Adrenal gland (tissue), 12 donors: ENCODE measurements around the gene UBAC2. TPM values are rescaled to one million over a fixed set of nuclear protein-coding genes. Genes with fewer than 3 reads are reported as not detected.

Experiments
- DNase-seq, 7 donors: peaks; one replicate each; pipeline ENCODE4 v3.0.0-alpha.2; 2019 to 2020
- H3K27ac ChIP-seq, 5 donors: fragments of 200-600 bp; sonication (generic) in 4 of 5; 1 replicate in 3 of 5; 2 replicates in 2 of 5; pipeline versions ENCODE4 v1.5.1 to v1.8.0; 2016 to 2020; ENCODE audit warnings: mild to moderate bottlenecking in 1 of 5
- H3K27me3 ChIP-seq: fragments of 200-600 bp; 2 replicates; pipeline ENCODE4 v1.8.0; 2021
- H3K36me3 ChIP-seq, 2 donors: fragments of 200-600 bp; replicated peaks in 1 of 2; 1 replicate in 1 of 2; 2 replicates in 1 of 2; pipeline versions ENCODE4 v1.5.1 to v1.8.0; 2018 to 2022
- H3K4me1 ChIP-seq, 2 donors: fragments of 200-600 bp; replicated peaks in 1 of 2; 1 replicate in 1 of 2; 2 replicates in 1 of 2; pipeline versions ENCODE4 v1.5.1 to v1.8.0; 2018 to 2021
- H3K4me3 ChIP-seq, 4 donors: fragments of 200-600 bp; sonication (generic) in 3 of 4; one replicate each; pipeline ENCODE4 v1.5.1; 2016 to 2018
- H3K9me3 ChIP-seq, 3 donors: fragments of 200-600 bp; sonication (generic) in 1 of 3; replicated peaks in 1 of 3; 1 replicate in 2 of 3; 2 replicates in 1 of 3; pipeline versions ENCODE4 v1.5.1 to v1.8.0; 2016 to 2021
- CTCF ChIP-seq, 6 experiments: fragments of 450-650 bp in 4 of 6; fragments of 200-600 bp in 2 of 6; sonication (generic) in 1 of 6; IDR thresholded peaks; 1 replicate in 5 of 6; 2 replicates in 1 of 6; pipeline versions ENCODE4 v1.5.1 to v1.8.0; 2016 to 2021; ENCODE audit warnings: antibody characterized with exemption in 6 of 6, mild to moderate bottlenecking in 2 of 6, moderate library complexity in 1 of 6
- POLR2A ChIP-seq, 2 donors: fragments of 450-650 bp; IDR thresholded peaks; one replicate each; pipeline ENCODE4 v1.6.1; 2017; ENCODE audit warnings: antibody characterized with exemption in 2 of 2, mild to moderate bottlenecking in 2 of 2, moderate library complexity in 1 of 2
- WGBS, 4 donors: extraction: QIAGEN DNeasy Blood & Tissue Kit in 2 of 4; methylation state at CpG; one replicate each; pipeline versions ENCODE4 v1.1.5 to v1.1.7; 2013 to 2017; 5-methylcytosine and 5-hydroxymethylcytosine counted together
- intact Hi-C, 2 donors: fragments of 100-400 bp; cut with DNase I; formaldehyde crosslinking; loops; one replicate each; pipeline versions ENCODE4 v1.14.1 to v1.15.0; 2022 to 2023
- polyA plus RNA-seq, 3 donors: library from polyadenylated mRNA; stranded (reverse); fragments of 200-250 nt in 2 of 3; fragments of 350-450 nt in 1 of 3; fragmentation: Illumina TruSeq in 1 of 3; extraction: RNeasy Lipid Tissue Mini Kit (QIAGEN cat#74804) in 1 of 3; gene quantifications; one replicate each; pipeline ENCODE4 v1.2.3, GENCODE V29; 2013 to 2014
- total RNA-seq, 9 donors: library from RNA; depleted of rRNA in 4 of 9; stranded (reverse); fragments of >200 nt in 4 of 9; fragments of 120-200 nt in 1 of 9; fragmentation: NEBNext Ultra II Directional in 1 of 9; extraction: Animal tissue kit (Norgen Biotek cat#: 25700) in 1 of 9; gene quantifications; one replicate each; pipeline versions ENCODE4 v1.1.0 to v1.2.4, GENCODE V29; 2013 to 2023
- donor health status: healthy with polysubstance abuse.
- donor health status: Bipolar disorder and iron deficiency.
- donor health status: DM: yes; HTN: yes; CAD: no.
- donor health status: DM: no; HTN: no; CAD: no.
- donor health status: DM: no; HTN: no; CAD: no.
- donor health status: DM: yes; HTN: yes; CAD: no.

UBAC2 gene
- total and polyA plus RNA-seq, 12 donors: 46.3 to 67.8 (median 53.5) TPM

GRCh38 chr13:99223587-99223986 is 22.9 kb downstream of the UBAC2 start:
- Histone ChIP-seq H3K9me3 (no peaks in the 10 kb centered on the region), H3K4me3 (no peak overlapping the region), H3K27ac (no peak overlapping the region), H3K4me1 (peaks cover 4 to 22% of the 10 kb centered on the region in 2 donors), H3K27me3 (no peaks in the 10 kb centered on the region), H3K36me3 (no peaks in the 10 kb centered on the region)
- no peak for DNase-seq
- no peak for TF ChIP-seq POLR2A (IDR thresholded peaks at IDR 0.05)
- no peak for TF ChIP-seq CTCF (IDR thresholded peaks at IDR 0.05)
- 75 to 90% (median 80%) methylated on average over 1 of the region's 1 CpG for WGBS, 4 donors
- intact Hi-C loops: no loop called here

- no peak for DNase-seq
- WGBS, 4 donors: 51 to 70% (median 59%) methylated on average over 2 of the region's 2 CpGs
- no peak for TF ChIP-seq POLR2A (IDR thresholded peaks at IDR 0.05)
- TF ChIP-seq CTCF (IDR thresholded peaks at IDR 0.05): no peak
- no peaks in the 10 kb centered on the region for H3K27me3 ChIP-seq
- H3K4me3 ChIP-seq: no peak overlapping the region
- no peaks in the 10 kb centered on the region for H3K9me3 ChIP-seq
- H3K27ac ChIP-seq: no peak overlapping the region
- intact Hi-C loops: no loop called here
- H3K36me3 ChIP-seq: no peaks in the 10 kb centered on the region
- H3K4me1 ChIP-seq: peaks cover 0 to 21% of the 10 kb centered on the region in 2 donors
These were observed 23.4 kb downstream of the UBAC2 start for GRCh38 chr13:99224021-99224420.

- H3K4me1 ChIP-seq: peaks cover 0 to 27% of the 10 kb centered on the region in 2 donors
These were observed 24.4 kb downstream of the UBAC2 start for GRCh38 chr13:99225078-99225477.

GRCh38 chr13:99226513-99226912 is 25.9 kb downstream of the UBAC2 start:
- Histone ChIP-seq H3K4me3 (no peak overlapping the region), H3K27me3 (no peaks in the 10 kb centered on the region), H3K27ac (no peak overlapping the region), H3K36me3 (no peaks in the 10 kb centered on the region), H3K4me1 (peaks cover 5 to 37% of the 10 kb centered on the region in 2 donors), H3K9me3 (no peaks in the 10 kb centered on the region)
- intact Hi-C loops: no loop called here
- no peak for DNase-seq
- TF ChIP-seq POLR2A (IDR thresholded peaks at IDR 0.05) (no peak), CTCF (IDR thresholded peaks at IDR 0.05) (no peak)
- 70 to 83% (median 79%) methylated on average over 2 of the region's 2 CpGs for WGBS, 4 donors

More at GRCh38 chr13:99225078-99225477, 24.4 kb downstream of the UBAC2 start:
- H3K9me3 ChIP-seq: no peaks in the 10 kb centered on the region
- H3K27ac ChIP-seq: no peak overlapping the region
- no peaks in the 10 kb centered on the region for H3K36me3 ChIP-seq
- intact Hi-C loops: no loop called here
- H3K4me3 ChIP-seq: no peak overlapping the region
- H3K27me3 ChIP-seq: no peaks in the 10 kb centered on the region
- WGBS, 4 donors: 62 to 81% (median 68%) methylated on average over 4 of the region's 4 CpGs
- DNase-seq: no peak
- TF ChIP-seq CTCF (IDR thresholded peaks at IDR 0.05): no peak
- no peak for TF ChIP-seq POLR2A (IDR thresholded peaks at IDR 0.05)
